Type B pancreatic cell (in vitro differentiated cells): Measurements from ENCODE around the gene LPAR1. TPM values are rescaled to one million over a fixed set of nuclear protein-coding genes. Genes with fewer than 3 reads are reported as not detected.

Experiments
- DNase-seq: peaks from one replicate; pipeline ENCODE4 v3.0.0; 2021; ENCODE audit warnings: mixed read lengths; ENCODE audit not compliant: unreplicated experiment; ENCODE audit errors: extremely low spot score
- H3K27ac Mint-ChIP-seq: 2 replicates; pipeline ENCODE4 v1.8.0; 2021; ENCODE audit warnings: mild to moderate bottlenecking, mixed read lengths
- H3K27me3 Mint-ChIP-seq: 2 replicates; pipeline ENCODE4 v1.8.0; 2021; ENCODE audit warnings: mixed read lengths
- H3K36me3 Mint-ChIP-seq: 2 replicates; pipeline ENCODE4 v1.8.0; 2021; ENCODE audit warnings: mixed read lengths
- H3K4me1 Mint-ChIP-seq: one replicate; pipeline ENCODE4 v1.8.0; 2021; ENCODE audit warnings: mixed read lengths; ENCODE audit not compliant: unreplicated experiment
- H3K4me3 Mint-ChIP-seq: 2 replicates; pipeline ENCODE4 v1.8.0; 2021; ENCODE audit warnings: mild to moderate bottlenecking, mixed read lengths
- H3K9me3 Mint-ChIP-seq: 2 replicates; pipeline ENCODE4 v1.8.0; 2021; ENCODE audit warnings: mixed read lengths
- CTCF ChIP-seq: fragments of 200-600 bp; sonication (generic); conservative IDR thresholded peaks from 2 replicates; pipeline ENCODE4 v1.5.0; 2021; ENCODE audit warnings: antibody characterized with exemption, mild to moderate bottlenecking
- total RNA-seq: library from RNA; stranded (reverse); gene quantifications from 2 replicates; pipeline ENCODE4 v1.2.1, GENCODE V29; 2021; ENCODE audit warnings: low replicate concordance

Gene LPAR1
- total RNA-seq, 1 donor from 2014 or later = 32.8 TPM

DNA sequence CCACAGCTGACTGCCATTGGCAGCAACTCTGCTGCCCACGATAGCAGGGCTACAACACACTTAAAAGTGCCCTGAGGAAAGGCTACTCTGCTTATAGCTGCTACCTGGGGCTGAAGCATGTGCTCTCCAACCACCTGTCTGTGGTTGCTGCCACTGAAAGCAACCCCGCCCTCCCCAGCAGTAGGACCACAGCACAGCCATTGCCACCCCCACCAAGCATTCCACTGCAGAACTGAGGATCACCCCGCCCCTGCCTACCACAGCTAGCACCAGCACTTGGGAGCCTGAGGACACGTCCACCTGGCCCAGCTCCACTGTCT is 85.8 kb downstream of the LPAR1 start:
- peaks cover 11% of the 10 kb centered on the region for H3K4me1 Mint-ChIP-seq
- peaks cover 9% of the 10 kb centered on the region for H3K9me3 Mint-ChIP-seq
- H3K27me3 Mint-ChIP-seq = no peaks in the 10 kb centered on the region
- no peak overlapping the region for H3K27ac Mint-ChIP-seq
- DNase-seq = no peak
- no peak for TF ChIP-seq CTCF
- no peak overlapping the region for H3K4me3 Mint-ChIP-seq
- H3K36me3 Mint-ChIP-seq = peaks cover 27% of the 10 kb centered on the region

DNA sequence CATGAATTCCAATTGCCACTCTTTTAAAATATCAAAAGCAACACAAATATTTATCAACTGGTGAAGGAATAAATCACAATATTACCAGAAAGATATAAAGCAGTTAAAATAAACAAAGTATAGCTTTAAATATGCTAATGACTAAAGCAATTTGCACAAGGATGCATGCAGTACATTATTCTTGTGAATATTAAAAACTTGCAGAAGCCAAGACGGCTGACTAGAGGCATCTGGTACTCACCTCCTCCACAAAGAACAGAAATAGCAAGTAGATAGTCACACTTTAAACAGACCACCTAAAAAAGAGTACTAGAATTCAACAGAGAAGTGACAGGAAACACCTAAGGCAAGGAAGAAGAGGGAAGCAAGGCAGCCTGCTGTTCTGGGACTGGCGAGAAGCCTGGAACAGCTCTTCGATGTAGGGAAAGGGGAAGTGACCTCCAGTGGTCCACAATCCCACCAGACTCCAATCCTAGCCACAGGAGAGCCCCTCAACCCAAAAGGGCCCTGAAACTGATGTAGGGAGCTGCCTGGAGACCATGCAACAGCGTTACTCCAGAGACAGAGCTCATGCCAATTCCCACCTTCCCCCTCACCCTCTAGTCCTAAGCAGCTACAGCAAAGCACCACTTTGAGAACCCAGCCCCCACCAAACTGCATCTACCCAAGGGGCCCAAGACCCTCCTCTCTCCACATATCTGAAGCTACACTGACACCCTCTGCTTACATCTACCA is 86.3 kb downstream of the LPAR1 start:
- TF ChIP-seq CTCF = no peak
- H3K27me3 Mint-ChIP-seq = no peaks in the 10 kb centered on the region
- H3K4me1 Mint-ChIP-seq = peaks cover 11% of the 10 kb centered on the region
- H3K9me3 Mint-ChIP-seq = peaks cover 9% of the 10 kb centered on the region
- peaks cover 25% of the 10 kb centered on the region for H3K36me3 Mint-ChIP-seq
- no peak overlapping the region for H3K27ac Mint-ChIP-seq
- no peak for DNase-seq
- no peak overlapping the region for H3K4me3 Mint-ChIP-seq

- Mint-ChIP-seq H3K4me1 (peaks cover 11% of the 10 kb centered on the region), H3K27me3 (no peaks in the 10 kb centered on the region), H3K9me3 (peaks cover 7% of the 10 kb centered on the region), H3K4me3 (no peak overlapping the region), H3K36me3 (peaks cover 25% of the 10 kb centered on the region), H3K27ac (no peak overlapping the region)
- DNase-seq = no peak
- TF ChIP-seq CTCF = no peak
Observed at GRCh38 chr9:110950041-110950645, 88.1 kb downstream of the LPAR1 start.

GRCh38 chr9:110949081-110949480 is 89.2 kb downstream of the LPAR1 start:
- Mint-ChIP-seq H3K4me1 (peaks cover 11% of the 10 kb centered on the region), H3K36me3 (peaks cover 15% of the 10 kb centered on the region), H3K4me3 (no peak overlapping the region), H3K27me3 (no peaks in the 10 kb centered on the region), H3K27ac (no peak overlapping the region), H3K9me3 (no peaks in the 10 kb centered on the region)
- DNase-seq = no peak
- TF ChIP-seq CTCF = no peak

DNA sequence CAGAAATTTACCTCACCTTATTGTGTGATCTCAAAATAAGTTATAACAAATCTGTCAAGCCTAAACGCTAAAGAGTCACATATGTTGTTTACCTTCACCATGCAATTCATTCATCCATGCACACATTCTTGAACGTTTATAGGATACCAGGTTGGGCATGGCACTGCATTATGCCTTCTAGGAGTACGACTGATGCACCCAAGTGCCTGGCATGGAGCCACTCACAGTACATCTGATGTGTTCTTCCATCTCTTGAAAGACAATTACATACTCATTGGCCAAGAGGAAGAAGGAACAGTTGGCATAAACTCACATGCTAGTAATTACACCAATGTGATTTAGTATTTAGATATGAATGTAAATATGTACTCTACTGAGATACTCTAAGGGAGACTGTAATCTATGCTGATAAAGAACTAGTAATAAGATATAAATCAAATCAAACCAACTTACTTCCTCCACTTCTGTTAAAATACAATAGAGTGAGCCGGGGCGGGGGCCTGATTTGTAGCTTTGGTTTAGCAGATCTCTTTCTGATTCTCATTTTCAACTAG is 90.7 kb downstream of the LPAR1 start:
- no peak for TF ChIP-seq CTCF
- Mint-ChIP-seq H3K9me3 (no peaks in the 10 kb centered on the region), H3K4me3 (no peak overlapping the region), H3K27me3 (no peaks in the 10 kb centered on the region), H3K36me3 (peaks cover 9% of the 10 kb centered on the region), H3K4me1 (peaks cover 11% of the 10 kb centered on the region), H3K27ac (no peak overlapping the region)
- DNase-seq = no peak
